ENCODE measurements around the gene PPP1R13B.

- no peak for TF ChIP-seq POLR2A (IDR thresholded peaks at IDR 0.05)
- no peak for TF ChIP-seq CTCF (IDR thresholded peaks at IDR 0.05)
Measured at GRCh38 chr14:103788086-103788485, 59.3 kb downstream of the PPP1R13B start.
